Stimulated activated CD8-positive, alpha-beta memory T cell treated with anti-CD3 and anti-CD28 coated beads, Interleukin-7, amount 100 ng/mL, for 4 hours (primary cell): ENCODE measurements around the gene NAGS.
"Not testable (repeated sequence)": the region's sequence is repeated elsewhere in the genome, so short reads cannot be mapped to it uniquely, and the experiment has no call there.

Source experiments
- DNase-seq, 2 donors: peaks; one replicate each; pipeline ENCODE4 v3.0.0-alpha.2; 2020; ENCODE audit warnings: low read depth in 2 of 2

The NAGS gene, protein sequence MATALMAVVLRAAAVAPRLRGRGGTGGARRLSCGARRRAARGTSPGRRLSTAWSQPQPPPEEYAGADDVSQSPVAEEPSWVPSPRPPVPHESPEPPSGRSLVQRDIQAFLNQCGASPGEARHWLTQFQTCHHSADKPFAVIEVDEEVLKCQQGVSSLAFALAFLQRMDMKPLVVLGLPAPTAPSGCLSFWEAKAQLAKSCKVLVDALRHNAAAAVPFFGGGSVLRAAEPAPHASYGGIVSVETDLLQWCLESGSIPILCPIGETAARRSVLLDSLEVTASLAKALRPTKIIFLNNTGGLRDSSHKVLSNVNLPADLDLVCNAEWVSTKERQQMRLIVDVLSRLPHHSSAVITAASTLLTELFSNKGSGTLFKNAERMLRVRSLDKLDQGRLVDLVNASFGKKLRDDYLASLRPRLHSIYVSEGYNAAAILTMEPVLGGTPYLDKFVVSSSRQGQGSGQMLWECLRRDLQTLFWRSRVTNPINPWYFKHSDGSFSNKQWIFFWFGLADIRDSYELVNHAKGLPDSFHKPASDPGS

DNA sequence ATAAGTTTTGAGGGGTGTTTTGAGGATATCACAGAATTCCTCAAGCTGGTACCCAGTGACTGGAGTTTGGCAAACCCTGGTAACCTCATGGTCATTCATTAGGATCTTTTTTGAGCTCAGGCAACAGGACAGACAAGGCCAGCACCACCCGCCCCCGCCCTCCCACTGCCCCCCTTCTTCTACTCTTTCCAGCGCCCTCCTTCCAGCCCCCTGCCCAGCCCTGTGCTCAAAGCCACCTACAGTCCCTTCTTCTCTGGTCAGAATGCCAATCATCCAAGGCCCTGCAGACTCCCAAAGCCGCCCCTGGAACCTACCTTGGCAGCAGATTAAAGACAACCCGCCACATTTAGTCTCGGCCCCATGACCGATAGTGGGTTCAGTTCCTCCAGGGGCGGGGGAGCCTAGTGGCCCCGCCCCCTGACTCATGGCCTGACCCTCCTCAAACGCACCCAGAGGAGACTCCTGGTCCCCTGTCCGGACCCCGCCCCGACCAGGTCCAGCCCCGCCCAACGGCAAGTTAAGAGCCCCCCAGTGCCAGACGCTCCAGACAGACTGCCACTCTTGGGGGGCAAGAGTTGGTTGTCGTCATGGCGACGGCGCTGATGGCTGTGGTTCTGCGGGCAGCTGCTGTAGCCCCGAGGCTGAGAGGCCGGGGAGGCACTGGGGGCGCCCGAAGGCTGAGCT is at the start of gene NAGS:
TSS of gene NAGS (plus strand) at position 546 of the 684 bp plus-strand sequence. CDS start at position 588, 42 bp downstream.
- DNase-seq, result no peak

DNA sequence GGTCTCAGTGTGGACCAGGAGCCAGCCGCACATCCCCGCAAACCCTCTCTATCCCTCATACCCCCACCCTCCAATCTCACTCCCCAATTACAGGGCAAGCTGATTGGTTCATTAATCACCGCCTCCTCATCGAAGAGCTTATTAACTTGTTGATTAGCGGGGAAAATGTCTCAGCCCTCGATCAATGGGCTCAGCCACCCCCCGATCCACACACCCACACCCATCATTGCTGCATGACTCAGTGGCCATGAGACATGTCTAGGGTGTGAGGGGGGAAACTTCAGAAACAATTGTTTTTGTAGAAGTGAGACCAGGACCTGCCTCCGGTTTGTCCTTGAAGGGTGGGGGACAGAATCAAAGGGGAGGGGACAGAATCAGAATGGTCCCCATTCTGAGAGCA is 48.2 kb upstream of the NAGS start:
- no peak for DNase-seq

GRCh38 chr17:43958748-43959352 is 45.6 kb upstream of the NAGS start:
- DNase-seq, result no peak

DNA sequence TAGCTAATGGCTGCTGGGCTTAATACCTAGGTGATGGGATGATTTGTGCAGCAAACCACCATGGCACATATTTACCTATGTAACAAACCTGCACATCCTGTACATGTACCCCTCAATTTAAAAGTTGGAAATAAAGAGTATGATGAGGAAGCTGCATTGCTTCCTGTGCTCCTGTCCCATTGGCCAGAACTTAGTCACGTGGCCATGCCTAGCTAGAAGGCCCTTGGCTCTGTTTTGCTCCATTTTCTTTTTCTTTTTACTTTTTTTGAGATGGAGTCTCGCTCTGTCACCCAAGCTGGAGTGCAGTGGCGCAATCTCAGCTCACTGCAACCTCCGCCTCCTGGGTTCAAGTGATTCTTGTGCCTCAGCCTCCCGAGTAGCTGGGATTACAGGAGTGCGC is 43.1 kb upstream of the NAGS start:
- DNase-seq, result not testable (repeated sequence)

GRCh38 chr17:43961954-43962353 is 42.5 kb upstream of the NAGS start:
- no peak for DNase-seq

- no peak for DNase-seq
These were observed 41.9 kb upstream of the NAGS start for GRCh38 chr17:43962479-43962878.

DNA sequence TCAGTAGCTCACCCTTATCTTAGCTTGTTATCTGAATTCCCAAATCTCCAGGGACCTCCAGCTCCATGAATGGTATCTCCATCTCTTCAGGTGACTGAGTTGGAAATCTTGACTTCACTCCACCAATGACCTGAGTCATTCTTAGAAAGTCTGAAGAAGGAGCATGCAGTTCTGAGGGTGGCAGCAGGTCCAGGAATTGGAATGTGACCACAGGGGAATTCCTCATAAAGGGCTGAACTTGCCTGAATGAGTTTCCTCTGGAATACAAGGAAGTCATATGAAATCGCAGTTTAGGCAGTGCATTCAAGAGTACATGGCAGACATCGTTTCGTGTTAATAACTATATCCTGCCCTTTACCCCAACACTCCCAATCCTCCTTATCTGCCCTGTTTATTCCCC is 38.1 kb upstream of the NAGS start:
- DNase-seq, result no peak

GRCh38 chr17:43967251-43967875 is 37.1 kb upstream of the NAGS start:
- DNase-seq, result no peak

GRCh38 chr17:43970366-43970765 is 34.1 kb upstream of the NAGS start:
- DNase-seq, result no peak

DNA sequence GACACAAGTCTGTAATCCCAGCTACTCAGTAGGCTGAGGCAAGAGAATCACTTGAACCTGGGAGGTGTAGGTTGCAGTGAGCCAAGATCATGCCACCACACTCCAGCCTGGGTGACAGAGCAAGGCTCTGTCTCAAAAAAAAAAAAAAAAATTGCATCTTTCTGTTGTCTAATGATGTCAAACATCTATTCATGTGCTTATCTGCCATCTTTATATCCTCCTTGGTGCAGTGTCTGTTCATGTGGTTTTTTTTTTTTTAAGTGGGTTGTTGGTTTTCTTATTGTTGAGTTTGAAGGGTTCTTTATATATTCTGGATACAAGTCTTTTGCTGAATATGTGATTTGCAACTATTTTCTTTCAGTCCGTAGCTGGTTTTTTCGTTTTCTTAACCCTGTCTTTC is 33.0 kb upstream of the NAGS start:
- DNase-seq, result not testable (repeated sequence)

DNA sequence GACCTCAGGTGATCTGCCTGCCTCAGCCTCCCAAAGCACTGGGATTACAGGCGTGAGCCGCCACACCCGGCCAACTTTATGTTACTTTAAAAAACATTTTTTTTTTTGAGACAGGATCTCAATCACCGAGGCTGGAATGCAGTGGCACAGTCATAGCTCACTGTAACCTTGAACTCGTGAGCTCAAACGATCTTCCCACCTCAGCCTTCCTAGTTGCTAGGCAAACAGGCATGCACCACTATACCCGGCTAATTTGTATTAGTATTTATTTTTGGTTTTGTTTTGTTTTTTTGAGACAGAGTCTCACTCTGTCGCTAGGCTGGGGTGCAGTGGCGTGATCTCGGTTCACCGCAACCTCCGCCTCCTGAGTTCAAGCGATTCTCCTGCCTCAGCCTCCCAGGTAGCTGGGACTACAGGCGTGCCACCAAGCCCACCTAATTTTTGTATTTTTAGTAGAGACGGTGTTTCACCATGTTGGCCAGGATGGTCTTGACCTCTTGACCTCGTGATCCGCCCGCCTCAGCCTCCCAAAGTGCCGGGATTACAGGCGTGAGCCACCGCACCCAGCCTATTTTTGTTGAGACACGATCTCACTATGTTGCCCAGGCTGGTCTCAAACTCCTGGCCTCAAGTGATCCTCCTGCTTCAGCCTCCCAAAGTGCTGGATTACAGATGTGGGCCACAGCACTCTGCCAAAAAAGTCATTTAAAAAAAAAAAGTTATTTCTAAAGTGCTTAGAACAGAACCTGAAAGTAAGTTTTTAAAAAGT is 31.8 kb upstream of the NAGS start:
- not testable (repeated sequence) for DNase-seq

- no peak for DNase-seq
These were observed 29.8 kb upstream of the NAGS start for GRCh38 chr17:43974382-43975266.

DNA sequence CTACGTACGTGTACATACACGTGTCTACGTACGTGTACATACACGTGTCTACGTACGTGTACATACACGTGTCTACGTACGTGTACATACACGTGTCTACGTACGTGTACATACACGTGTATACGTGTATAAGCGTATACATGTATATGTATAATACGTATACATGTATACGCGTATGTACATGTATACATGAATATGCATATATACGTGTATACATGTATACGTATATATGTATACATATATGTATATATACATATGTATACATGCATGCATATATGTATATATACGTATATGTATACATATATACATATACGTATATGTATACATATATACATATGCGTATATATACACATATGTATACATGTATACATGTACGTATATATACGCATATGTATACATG is 28.5 kb upstream of the NAGS start:
- DNase-seq, result no peak

DNA sequence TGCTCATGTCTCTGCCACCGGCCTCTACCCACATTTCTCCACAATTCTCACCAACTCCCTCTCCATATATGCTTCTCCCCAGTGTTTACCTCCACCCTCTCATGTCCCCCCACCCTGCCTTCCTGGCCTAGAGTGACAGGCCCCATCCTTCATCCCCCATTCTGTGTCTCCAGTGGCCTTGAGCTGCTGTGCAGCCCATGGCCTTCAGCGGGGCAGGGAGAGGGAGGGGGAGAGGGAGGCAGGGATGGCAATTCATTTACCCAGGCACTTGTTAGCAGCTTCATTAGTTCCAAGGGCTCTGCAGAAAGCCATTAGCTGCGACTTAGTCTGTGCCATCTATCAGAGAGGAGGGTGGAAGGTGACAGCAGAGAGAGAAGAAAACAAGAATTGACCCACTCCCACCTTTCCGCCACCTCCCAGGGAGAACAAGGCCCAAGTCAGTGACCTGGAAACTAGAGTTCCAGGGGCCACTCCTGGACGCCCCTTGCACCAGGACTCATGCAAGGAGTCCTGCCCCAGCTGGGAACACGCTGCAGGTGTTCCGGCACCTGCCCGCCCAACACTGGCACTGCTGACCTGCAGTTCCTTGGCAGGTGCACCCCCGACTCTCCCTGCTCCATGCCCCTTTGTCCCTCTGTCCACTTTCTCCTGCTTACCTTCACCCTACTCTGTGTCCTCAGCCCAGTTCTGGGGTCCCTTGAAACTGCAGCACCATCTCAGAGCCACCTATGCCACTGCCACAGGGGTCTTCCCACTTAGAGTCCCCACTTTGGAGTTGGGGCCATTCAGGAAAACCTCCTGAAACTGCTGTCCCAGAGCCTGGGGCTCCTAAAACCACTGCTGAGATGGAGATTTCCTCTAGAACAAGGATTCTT is 27.2 kb upstream of the NAGS start:
- DNase-seq, result no peak

DNA sequence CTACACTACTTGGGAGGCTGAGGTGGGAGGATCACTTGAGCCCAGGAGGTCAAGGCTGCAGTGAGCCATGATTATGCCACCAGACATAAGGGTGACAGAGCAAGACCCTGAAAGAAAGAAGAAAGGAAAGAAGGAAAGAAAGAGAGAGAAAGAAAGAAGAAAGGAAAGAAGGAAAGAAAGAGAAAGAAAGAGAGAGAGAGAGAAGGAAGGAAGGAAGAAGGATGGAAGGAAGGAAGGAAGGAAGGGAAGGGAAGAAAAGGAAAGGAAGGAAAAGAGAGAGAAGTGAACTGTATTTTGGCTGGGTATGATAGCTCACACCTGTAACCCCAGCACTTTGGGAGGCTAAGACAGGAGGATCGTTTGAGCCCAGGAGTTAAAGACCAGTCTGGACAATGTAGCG is 26.3 kb upstream of the NAGS start:
- DNase-seq, result no peak

DNA sequence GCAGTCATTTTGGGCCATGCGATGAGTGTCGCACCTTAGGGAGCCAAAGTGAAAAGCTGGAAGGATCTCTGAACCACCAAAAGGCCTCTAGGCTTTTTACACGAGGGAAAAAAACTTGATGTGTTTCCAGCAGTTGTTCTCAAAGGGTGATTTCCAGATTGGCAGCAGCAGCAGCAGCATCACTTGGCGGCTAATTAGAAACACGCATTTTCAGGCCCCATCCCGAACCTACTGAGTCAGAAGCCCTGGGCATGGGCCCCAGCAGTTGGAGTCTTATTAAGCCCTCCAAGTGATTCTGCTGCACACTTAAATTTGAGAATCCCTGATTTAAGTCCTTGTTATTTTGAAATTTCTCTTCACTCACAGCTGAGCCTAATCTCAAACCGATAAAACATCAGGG is 25.4 kb upstream of the NAGS start:
- no peak for DNase-seq

GRCh38 chr17:43979671-43980070 is 24.8 kb upstream of the NAGS start:
- DNase-seq, result no peak

- no peak for DNase-seq
These were observed 22.3 kb upstream of the NAGS start for GRCh38 chr17:43982171-43982570.

DNA sequence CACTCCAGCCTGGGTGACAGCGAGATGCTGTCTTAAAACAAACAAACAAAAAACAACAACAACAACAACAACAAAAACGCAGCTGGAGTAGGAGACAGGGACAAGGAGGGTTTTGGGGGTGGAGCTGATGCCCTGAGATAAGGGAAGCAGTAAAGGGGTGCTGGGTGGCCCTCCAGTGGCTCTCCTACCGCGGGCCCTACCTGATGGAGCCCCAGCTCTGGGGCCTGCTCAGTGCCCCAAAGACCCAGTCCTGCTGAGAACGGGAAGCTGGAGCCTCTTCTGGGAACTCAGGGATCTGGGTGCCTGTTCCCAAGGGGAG is 21.3 kb upstream of the NAGS start:
- DNase-seq, result no peak
